K562 (cell line): Measurements from ENCODE around the gene FAM114A2. TPM values are rescaled to one million over a fixed set of nuclear protein-coding genes. Genes with fewer than 3 reads are reported as not detected.

Experiments
- ATAC-seq: fragments of 200-7000 bp; cut with Tn5 transposase; 3 replicates; pipeline ENCODE4 v1.9.1; 2020; ENCODE audit warnings: moderate library complexity
- BruUV-seq: library from RNA; stranded (reverse); fragments of 400-500 nt; replicated peaks from 2 replicates; lab custom pipeline; 2021; lab: Mats Ljungman, UMichigan
- CTCF ChIA-PET: fragments of 300-600 bp; formaldehyde crosslinking; extraction: SDS; loops from one replicate; lab custom pipeline; 2021; ENCODE audit warnings: low intra/inter-chr PET ratio; lab: Yijun Ruan, JAX
- POLR2A ChIA-PET: fragments of 300-600, 350-650 bp; sonication (Branson Sonifier 250); formaldehyde crosslinking; extraction: SDS; loops from one replicate; lab custom pipeline; 2021; ENCODE audit warnings: antibody characterized with exemption, inconsistent platforms; lab: Yijun Ruan, JAX
- DNase-seq, 4 experiments: peaks; one replicate each; pipeline versions ENCODE4 v3.0.0 to v3.0.0-alpha.2; 2011 to 2018; ENCODE audit warnings: low spot score in 3 of 4, mixed read lengths in 3 of 4; ENCODE audit errors: extremely low read depth in 1 of 4
- FAIRE-seq: peaks from 2 replicates; lab custom pipeline; 2011; peaks lifted over from hg19 to GRCh38; lab: Jason Lieb, UNC
- H2AFZ ChIP-seq: 2 replicates; pipeline ENCODE4 v1.6.0; 2011; ENCODE audit warnings: low read depth, low read length, control low read depth, inconsistent platforms
- H3K27ac ChIP-seq: fragments of 200-600 bp; 3 replicates; pipeline ENCODE4 v1.8.0; 2011; ENCODE audit warnings: low read depth, mild to moderate bottlenecking, control low read depth, inconsistent platforms, low read length, moderate library complexity, mixed read lengths; ENCODE audit errors: extremely low read depth
- H3K27me3 ChIP-seq, 2 experiments: fragments of 300-600 bp in 1 of 2; 2 replicates in 1 of 2; 3 replicates in 1 of 2; pipeline versions ENCODE4 v1.6.0 to v1.8.0; 2011; ENCODE audit warnings: inconsistent platforms in 2 of 2, low read length in 2 of 2, mild to moderate bottlenecking in 1 of 2, mixed read lengths in 1 of 2, moderate library complexity in 1 of 2; ENCODE audit not compliant: control insufficient read depth in 2 of 2, insufficient read depth in 2 of 2
- H3K36me3 ChIP-seq: fragments of 300-600 bp; 3 replicates; pipeline ENCODE4 v1.8.0; 2011; ENCODE audit warnings: mild to moderate bottlenecking, low read length, inconsistent platforms; ENCODE audit not compliant: control insufficient read depth, insufficient read depth
- H3K4me1 ChIP-seq, 2 experiments: fragments of 200-600 bp in 1 of 2; replicated peaks in 1 of 2; 2 replicates in 1 of 2; 3 replicates in 1 of 2; pipeline versions ENCODE4 v1.5.1 to v1.8.0; 2011; ENCODE audit warnings: inconsistent platforms in 2 of 2, low read length in 2 of 2, mild to moderate bottlenecking in 1 of 2, mixed read lengths in 1 of 2, moderate library complexity in 1 of 2; ENCODE audit not compliant: control insufficient read depth in 2 of 2, insufficient read depth in 2 of 2
- H3K4me2 ChIP-seq: 2 replicates; pipeline ENCODE4 v1.6.1; 2011; ENCODE audit warnings: low read length, control low read depth, inconsistent platforms, mixed read lengths; ENCODE audit not compliant: insufficient read depth
- H3K4me3 ChIP-seq: fragments of 200-600 bp; sonication (generic), shearing (Covaris generic); 2 replicates; pipeline ENCODE4 v1.5.1; 2016; ENCODE audit warnings: control low read depth, inconsistent platforms
- H3K79me2 ChIP-seq: fragments of 200-600 bp; 3 replicates; pipeline ENCODE4 v1.8.0; 2011; ENCODE audit warnings: low read length, inconsistent platforms; ENCODE audit not compliant: control insufficient read depth, insufficient read depth
- H3K9ac ChIP-seq, 2 experiments: 2 replicates each; pipeline versions ENCODE4 v1.6.0 to v1.6.1; 2011; ENCODE audit warnings: low read depth in 2 of 2, low read length in 2 of 2, control low read depth in 1 of 2, inconsistent platforms in 1 of 2, mild to moderate bottlenecking in 1 of 2, mixed read lengths in 1 of 2; ENCODE audit not compliant: insufficient read depth in 1 of 2
- H3K9me1 ChIP-seq: one replicate; pipeline ENCODE4 v1.6.0; 2011; ENCODE audit warnings: inconsistent platforms, mild to moderate bottlenecking, low read length, moderate library complexity; ENCODE audit not compliant: control insufficient read depth, insufficient read depth
- H3K9me3 ChIP-seq: replicated peaks from 2 replicates; pipeline ENCODE4 v1.5.1; 2011; ENCODE audit warnings: low read depth, low read length, inconsistent platforms; ENCODE audit not compliant: control insufficient read depth, insufficient read depth
- H4K20me1 ChIP-seq: replicated peaks from 2 replicates; pipeline ENCODE4 v1.6.1; 2011; ENCODE audit warnings: low read length, inconsistent platforms, mixed read lengths; ENCODE audit not compliant: control insufficient read depth, insufficient read depth
- BMI1 ChIP-seq: fragments of 150-350 bp; IDR thresholded peaks from 2 replicates; pipeline ENCODE4 v1.6.1; 2014; ENCODE audit warnings: low read length
- CREB1 ChIP-seq, 2 experiments: sonication (generic) in 1 of 2; formaldehyde crosslinking in 1 of 2; IDR thresholded peaks; 2 replicates each; pipeline versions ENCODE4 v1.6.1 to v1.8.0; 2012 to 2022; ENCODE audit warnings: inconsistent platforms in 1 of 2, mild to moderate bottlenecking in 1 of 2, missing genetic modification reagents in 1 of 2, moderate library complexity in 1 of 2
- CTCFL ChIP-seq: IDR thresholded peaks from 2 replicates; pipeline ENCODE4 v1.6.1; 2011; ENCODE audit warnings: borderline replicate concordance, low read depth, mild to moderate bottlenecking, moderate library complexity, low read length; ENCODE audit not compliant: insufficient read depth, poor library complexity, severe bottlenecking
- DLX4 ChIP-seq: fragments of 250-450 bp; sonication (Bioruptor Pico); IDR thresholded peaks from 2 replicates; pipeline ENCODE4 v1.6.1; 2021; ENCODE audit warnings: mild to moderate bottlenecking
- EGR1 ChIP-seq: fragments of 450-650 bp; conservative IDR thresholded peaks from 2 replicates; pipeline ENCODE4 v1.6.1; 2017; ENCODE audit warnings: mild to moderate bottlenecking
- ESRRA ChIP-seq: fragments of 450-650 bp; IDR thresholded peaks from 2 replicates; pipeline ENCODE4 v1.6.1; 2014; ENCODE audit warnings: low read depth, mild to moderate bottlenecking, moderate library complexity, borderline replicate concordance
- PPARD ChIP-seq: fragments of 250-450 bp; sonication (Bioruptor Pico); IDR thresholded peaks from 2 replicates; pipeline ENCODE4 v1.8.0; 2022; ENCODE audit warnings: inconsistent platforms, mild to moderate bottlenecking, moderate library complexity
- RCOR1 ChIP-seq, 2 experiments: IDR thresholded peaks; 2 replicates each; pipeline ENCODE4 v1.6.1; 2012; ENCODE audit warnings: low read depth in 2 of 2, low read length in 2 of 2, borderline replicate concordance in 1 of 2, improper control_type of control experiment in 1 of 2
- ZNF232 ChIP-seq: sonication (generic); formaldehyde crosslinking; IDR thresholded peaks from 2 replicates; pipeline ENCODE4 v1.8.0; 2022; ENCODE audit warnings: mild to moderate bottlenecking, missing genetic modification reagents
- ZNF75A ChIP-seq: fragments of 450-650 bp; formaldehyde crosslinking; IDR thresholded peaks from 2 replicates; pipeline ENCODE4 v1.4.0; 2020; ENCODE audit warnings: mild to moderate bottlenecking
- whole genome bisulfite sequencing: fragments of 100-300 bp; shearing (Covaris generic); methylation state at CpG from one replicate; pipeline ENCODE4 v1.1.6; 2016; ENCODE audit warnings: low coverage, mixed read lengths; ENCODE audit not compliant: insufficient coverage; ENCODE audit errors: missing lambda C conversion rate; 5-methylcytosine and 5-hydroxymethylcytosine counted together
- in situ Hi-C: fragments of 300-500 bp; cut with MboI; formaldehyde crosslinking; loops from 4 replicates; pipeline ENCODE4 v1.15.0; 2018; ENCODE audit warnings: inconsistent platforms, mixed read lengths
- intact Hi-C: fragments of 100-400 bp; cut with micrococcal nuclease; formaldehyde crosslinking; loops from 2 replicates; pipeline ENCODE4 v1.14.2; 2022
- polyA plus RNA-seq, 8 experiments: library from polyadenylated mRNA; depleted of rRNA in 4 of 8; stranded (reverse) in 5 of 8; unstranded in 3 of 8; fragments of >200 nt; fragmentation: Nextera tagmentation in 2 of 8; fragmentation: Illumina TruSeq in 1 of 8; extraction: Ambion mirVana in 2 of 8; extraction: Trizol in 1 of 8; gene quantifications; 2 replicates each; pipeline versions ENCODE4 v1.2.1 to v1.2.3, GENCODE V29; 2011 to 2014; ENCODE audit warnings: inconsistent platforms in 1 of 8, missing spikeins in 1 of 8
- total RNA-seq, 7 experiments: library from RNA; depleted of rRNA in 6 of 7; stranded (reverse); fragments of >200 nt in 6 of 7; fragmentation: Illumina TruSeq in 2 of 7; extraction: Trizol in 2 of 7; gene quantifications; 2 replicates each; pipeline versions ENCODE4 v1.2.1 to v1.2.3, GENCODE V29; 2011 to 2021; ENCODE audit warnings: low replicate concordance in 1 of 7

FAM114A2 gene
- total and polyA plus RNA-seq, 9 of the 15 experiments (the other 6 are each of a cell fraction or from before 2014, with no cell fraction given), result 14.4 to 28.1 (median 21.2) TPM

GRCh38 chr5:153959134-153959957 lies 79.4 kb downstream of the FAM114A2 start:
- TF ChIP-seq ZNF75A (CRISPR knock-in tag), result no peak
- TF ChIP-seq ESRRA, result no peak
- TF ChIP-seq DLX4 (CRISPR knock-in tag), result no peak
- TF ChIP-seq PPARD, result no peak
- TF ChIP-seq EGR1, result no peak
- no peak for TF ChIP-seq CTCFL
- TF ChIP-seq CREB1 (IDR thresholded peaks at IDR 0.05), result no peak
- no peak for TF ChIP-seq CREB1 (CRISPR knock-in tag; IDR thresholded peaks at IDR 0.05)
- no peak for TF ChIP-seq RCOR1 (IDR thresholded peaks at IDR 0.05; ENCODE audit: borderline replicate concordance in 1 of 2, low read depth in 2 of 2, low read length in 2 of 2)
- TF ChIP-seq ZNF232 (CRISPR knock-in tag), result no peak
- TF ChIP-seq BMI1, result no peak
- ChIA-PET POLR2A (interaction anchor here (0.8 to 1.5 kb wide), 2 partner anchors 8 to 1403 kb away, joined by 3 to 5 read pairs; no protein-coding TSS in a partner anchor), CTCF (no interaction called here)
- no peaks in the 10 kb centered on the region for H3K4me1 ChIP-seq
- no peak overlapping the region for H2AFZ ChIP-seq
- no peaks in the 10 kb centered on the region for H3K36me3 ChIP-seq
- WGBS, result 0% methylated on average over 5 of the region's 5 CpGs
- FAIRE-seq (no peak), ATAC-seq (no peak), DNase-seq (no peak)
- no TSS peak for BruUV-seq
- no peaks in the 10 kb centered on the region for H3K79me2 ChIP-seq
- no peaks in the 10 kb centered on the region for H3K9me1 ChIP-seq
- H3K4me2 ChIP-seq, result no peak overlapping the region
- H3K4me3 ChIP-seq, result no peak overlapping the region
- intact Hi-C loops (no loop called here), in situ Hi-C loops (no loop called here)
- H3K9me3 ChIP-seq, result no peaks in the 10 kb centered on the region
- peaks cover 0 to 24% of the 10 kb centered on the region in 2 experiments; a peak in 2 of 5 replicates for H3K27me3 ChIP-seq
- no peaks in the 10 kb centered on the region for H4K20me1 ChIP-seq
- no peak overlapping the region; a peak in 1 of 4 replicates for H3K9ac ChIP-seq
- H3K27ac ChIP-seq, result no peak overlapping the region
